Measurements from ENCODE around the gene CD3E. TPM values are rescaled to one million over a fixed set of nuclear protein-coding genes. Genes with fewer than 3 reads are reported as not detected.

CD3E gene
- total RNA-seq, 2 experiments from 2014 or later, result 483 to 515 TPM

- H3K27me3 ChIP-seq (ENCODE audit: control insufficient read depth in 1 of 2, insufficient read depth in 2 of 2, low read length in 2 of 2), result no peaks in the 10 kb centered on the region
- no peak for TF ChIP-seq CTCF (IDR thresholded peaks at IDR 0.05)
- Mint-ChIP-seq H3K9me3 (no peaks in the 10 kb centered on the region), H3K27me3 (no peaks in the 10 kb centered on the region), H3K4me1 (ENCODE audit: low read depth) (peaks cover 76% of the 10 kb centered on the region), H3K36me3 (ENCODE audit: low read depth) (peaks cover 73% of the 10 kb centered on the region), H3K27ac (peak overlapping the region; percentile 98), H3K4me3 (peak overlapping the region; percentile 97)
- ATAC-seq (ENCODE audit: poor library complexity) (peak; percentile 5), DNase-seq (peak in 7 of 14 experiments; percentile 10 to 60 (median 46))
- POLR2A ChIA-PET, result interaction anchor here (0.9 to 2.6 kb wide), 13 partner anchors 7 to 451 kb away, joined by 3 to 11 read pairs (median 4); partner anchors contain the start of genes JAML, MPZL3 and UBE4A
- H3K36me3 ChIP-seq (ENCODE audit: insufficient read depth, low read length), result peaks cover 31% of the 10 kb centered on the region
- CTCF ChIA-PET, result interaction anchor here (1.0 to 7.8 kb wide), 6 partner anchors 11 to 144 kb away, joined by 3 to 56 read pairs (median 4); partner anchors contain the start of genes CD3E and UBE4A
- H3K27ac ChIP-seq (ENCODE audit: low read depth in 1 of 2, low read length in 2 of 2), result peak overlapping the region; percentile 84 to 90
- peaks cover 61% of the 10 kb centered on the region for H3K4me1 ChIP-seq (ENCODE audit: insufficient read depth, low read length)
- H3K9me3 ChIP-seq (ENCODE audit: control insufficient read depth in 1 of 2, insufficient read depth in 1 of 2, low read length in 2 of 2), result no peaks in the 10 kb centered on the region
- intact Hi-C loops (cut with DNase I, micrococcal nuclease), result loop anchor here (2.0 to 5.0 kb wide), 3 partner anchors 35 to 140 kb away; partner anchors contain the start of gene JAML (in 1 of the 2)
- peak overlapping the region; percentile 86 for H3K4me3 ChIP-seq (ENCODE audit: low read length)
These were observed 37.4 kb downstream of the CD3E start for GRCh38 chr11:118341815-118342489.

- TF ChIP-seq CTCF (IDR thresholded peaks at IDR 0.05), result no peak
- no peaks in the 10 kb centered on the region for H3K9me3 Mint-ChIP-seq
- CTCF ChIA-PET, result interaction anchor here (0.9 to 7.8 kb wide), 6 partner anchors 10 to 144 kb away, joined by 3 to 56 read pairs (median 4); partner anchors contain the start of genes CD3E and UBE4A
- no peaks in the 10 kb centered on the region for H3K27me3 ChIP-seq (ENCODE audit: control insufficient read depth in 1 of 2, insufficient read depth in 2 of 2, low read length in 2 of 2)
- peaks cover 61% of the 10 kb centered on the region for H3K4me1 ChIP-seq (ENCODE audit: insufficient read depth, low read length)
- peaks cover 28% of the 10 kb centered on the region for H3K36me3 ChIP-seq (ENCODE audit: insufficient read depth, low read length)
- peak within 1 kb of the TSS; percentile 86 for H3K4me3 ChIP-seq (ENCODE audit: low read length)
- POLR2A ChIA-PET, result interaction anchor here (0.9 to 2.6 kb wide), 15 partner anchors 8 to 450 kb away, joined by 3 to 11 read pairs (median 4); partner anchors contain the start of genes JAML, MPZL3 and UBE4A
- peak within 1 kb of the TSS; percentile 97 for H3K4me3 Mint-ChIP-seq
- peak within 1 kb of the TSS; percentile 84 to 90 for H3K27ac ChIP-seq (ENCODE audit: low read depth in 1 of 2, low read length in 2 of 2)
- intact Hi-C loops (cut with DNase I, micrococcal nuclease), result loop anchor here (2.0 to 5.0 kb wide), 3 partner anchors 36 to 140 kb away; partner anchors contain the start of gene JAML (in 1 of the 2)
- H3K27ac Mint-ChIP-seq, result peak within 1 kb of the TSS; percentile 98
- peak; percentile 38 to 88 (median 66) for DNase-seq
- ATAC-seq (ENCODE audit: poor library complexity), result peak; percentile 48
- no peaks in the 10 kb centered on the region for H3K9me3 ChIP-seq (ENCODE audit: control insufficient read depth in 1 of 2, insufficient read depth in 1 of 2, low read length in 2 of 2)
- no peaks in the 10 kb centered on the region for H3K27me3 Mint-ChIP-seq
- peaks cover 75% of the 10 kb centered on the region for H3K36me3 Mint-ChIP-seq (ENCODE audit: low read depth)
- peaks cover 81% of the 10 kb centered on the region for H3K4me1 Mint-ChIP-seq (ENCODE audit: low read depth)
These were observed 38.1 kb downstream of the CD3E start, which contains the start of gene CD3D for GRCh38 chr11:118342503-118343161. Gene CD3D (minus strand): TSS chr11:118342705. CDS start chr11:118342607, 98 bp downstream.

- Mint-ChIP-seq H3K4me1 (ENCODE audit: low read depth) (peaks cover 83% of the 10 kb centered on the region), H3K4me3 (peak overlapping the region; percentile 97), H3K9me3 (no peaks in the 10 kb centered on the region), H3K27ac (peak overlapping the region; percentile 98), H3K36me3 (ENCODE audit: low read depth) (peaks cover 75% of the 10 kb centered on the region), H3K27me3 (no peaks in the 10 kb centered on the region)
- H3K27ac ChIP-seq (ENCODE audit: low read depth in 1 of 2, low read length in 2 of 2), result peak overlapping the region; percentile 84 to 90
- POLR2A ChIA-PET, result interaction anchor here (1.1 to 2.6 kb wide), 11 partner anchors 9 to 119 kb away, joined by 3 to 11 read pairs (median 6); partner anchors contain the start of genes JAML, MPZL3 and UBE4A
- H3K9me3 ChIP-seq (ENCODE audit: control insufficient read depth in 1 of 2, insufficient read depth in 1 of 2, low read length in 2 of 2), result no peaks in the 10 kb centered on the region
- intact Hi-C loops (cut with DNase I, micrococcal nuclease), result loop anchor here (2.0 to 5.0 kb wide), 3 partner anchors 36 to 141 kb away; partner anchors contain the start of gene JAML (in 1 of the 2)
- no peak for ATAC-seq (ENCODE audit: poor library complexity)
- H3K27me3 ChIP-seq (ENCODE audit: control insufficient read depth in 1 of 2, insufficient read depth in 2 of 2, low read length in 2 of 2), result no peaks in the 10 kb centered on the region
- no peak for TF ChIP-seq CTCF (IDR thresholded peaks at IDR 0.05)
- H3K4me1 ChIP-seq (ENCODE audit: insufficient read depth, low read length), result peaks cover 61% of the 10 kb centered on the region
- peaks cover 29% of the 10 kb centered on the region for H3K36me3 ChIP-seq (ENCODE audit: insufficient read depth, low read length)
- CTCF ChIA-PET, result interaction anchor here (0.9 to 7.8 kb wide), 4 partner anchors 18 to 145 kb away, joined by 3 to 56 read pairs (median 4); partner anchors contain the start of gene CD3E
- peak overlapping the region; percentile 86 for H3K4me3 ChIP-seq (ENCODE audit: low read length)
- peak in 4 of 14 experiments; percentile 30 to 50 (median 46) for DNase-seq
These were observed 38.7 kb downstream of the CD3E start for GRCh38 chr11:118343248-118343647.

All from CD4-positive, alpha-beta T cell (primary cell).